ENCODE data around the gene ELMO1. TPM values are rescaled to one million over a fixed set of nuclear protein-coding genes. Genes with fewer than 3 reads are reported as not detected.
A peak's percentile ranks its signal among the peaks of the same experiment; 100 is the strongest.

ELMO1 gene
- total RNA-seq, 1 donor from 2014 or later, result 112 TPM

DNA sequence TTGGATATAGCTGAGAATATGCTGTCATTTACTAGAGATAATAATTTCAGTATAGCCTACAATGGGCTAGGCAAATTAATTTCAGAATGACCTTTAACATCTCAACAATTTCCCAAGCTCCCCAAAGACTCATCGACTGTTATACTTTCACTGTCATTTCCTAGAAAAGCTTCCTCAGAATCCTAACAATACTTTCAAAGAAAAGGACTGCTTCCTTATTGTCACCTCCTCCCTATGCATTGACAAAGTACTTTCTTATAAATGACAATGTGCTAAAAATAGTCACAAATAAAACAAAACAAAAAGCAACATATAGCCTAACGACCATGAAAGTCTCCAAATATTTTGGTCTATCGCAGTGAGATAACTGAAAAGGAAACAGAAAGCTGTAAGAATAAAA is 272.6 kb downstream of the ELMO1 start:
- Mint-ChIP-seq H3K4me3 (ENCODE audit: low read depth) (no peak overlapping the region), H3K9me3 (peaks cover 3% of the 10 kb centered on the region), H3K36me3 (ENCODE audit: low read depth) (peaks cover 64% of the 10 kb centered on the region), H3K4me1 (ENCODE audit: low read depth) (peaks cover 40% of the 10 kb centered on the region), H3K27me3 (ENCODE audit: low read depth) (no peaks in the 10 kb centered on the region), H3K27ac (peak overlapping the region; percentile 46)
- DNase-seq (ENCODE audit: low spot score), result no peak
- intact Hi-C loops (cut with micrococcal nuclease), result no loop called here

DNA sequence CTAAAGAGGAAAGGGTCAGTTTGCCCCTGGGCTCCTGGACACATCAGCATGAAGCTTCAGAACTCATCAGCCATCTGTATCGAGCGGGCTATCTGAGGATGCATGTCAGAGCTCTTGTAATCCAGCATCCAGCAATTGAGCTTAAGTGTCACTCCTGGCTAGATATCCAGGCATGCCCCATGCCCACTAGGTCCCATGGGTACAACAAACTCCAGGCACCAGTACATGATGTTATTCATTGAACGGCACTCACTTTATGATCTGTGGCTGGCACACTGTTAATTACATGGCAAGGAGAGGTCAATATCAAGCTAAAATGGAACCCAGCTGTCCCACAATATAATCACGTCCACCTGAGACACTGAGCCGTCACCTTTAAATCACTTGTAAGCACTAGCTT is 274.2 kb downstream of the ELMO1 start:
- Mint-ChIP-seq H3K4me1 (ENCODE audit: low read depth) (peaks cover 38% of the 10 kb centered on the region), H3K27ac (peak overlapping the region; percentile 30), H3K36me3 (ENCODE audit: low read depth) (peaks cover 67% of the 10 kb centered on the region)

DNA sequence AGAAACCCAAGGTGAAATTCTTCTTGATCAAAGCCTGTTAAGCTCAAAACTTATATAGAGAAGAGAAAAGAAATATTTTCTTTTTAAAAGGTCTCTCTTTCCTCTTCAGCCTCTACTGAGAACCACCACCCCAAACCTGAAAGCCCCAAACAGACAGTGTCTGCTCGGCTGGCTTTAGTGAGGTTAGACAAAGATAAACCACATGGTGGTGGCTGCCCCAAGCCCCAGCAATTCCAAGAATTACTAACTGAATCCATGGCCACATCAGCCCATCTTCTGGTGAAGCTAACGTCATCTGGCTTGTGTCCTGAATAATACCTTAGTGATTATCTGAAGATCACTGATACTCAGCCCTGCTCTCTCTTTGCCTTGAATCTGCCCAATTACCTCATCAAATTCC is 275.0 kb downstream of the ELMO1 start:
- H3K27me3 Mint-ChIP-seq (ENCODE audit: low read depth), result no peaks in the 10 kb centered on the region
- peak overlapping the region; percentile 76 for H3K27ac Mint-ChIP-seq
- H3K4me1 Mint-ChIP-seq (ENCODE audit: low read depth), result peaks cover 38% of the 10 kb centered on the region
- no peak overlapping the region for H3K4me3 Mint-ChIP-seq (ENCODE audit: low read depth)
- intact Hi-C loops (cut with micrococcal nuclease), result loop anchor here (5.0 kb wide), 1 partner anchor 61 kb away; no protein-coding TSS in a partner anchor
- no peak for DNase-seq (ENCODE audit: low spot score)
- H3K9me3 Mint-ChIP-seq, result peaks cover 7% of the 10 kb centered on the region
- H3K36me3 Mint-ChIP-seq (ENCODE audit: low read depth), result peaks cover 69% of the 10 kb centered on the region

More for the DNA sequence above, 274.2 kb downstream of the ELMO1 start:
- Mint-ChIP-seq H3K27me3 (ENCODE audit: low read depth) (no peaks in the 10 kb centered on the region), H3K9me3 (peaks cover 5% of the 10 kb centered on the region), H3K4me3 (ENCODE audit: low read depth) (no peak overlapping the region)
- no peak for DNase-seq (ENCODE audit: low spot score)
- intact Hi-C loops (cut with micrococcal nuclease), result loop anchor here (5.0 kb wide), 1 partner anchor 62 kb away; no protein-coding TSS in a partner anchor

DNA sequence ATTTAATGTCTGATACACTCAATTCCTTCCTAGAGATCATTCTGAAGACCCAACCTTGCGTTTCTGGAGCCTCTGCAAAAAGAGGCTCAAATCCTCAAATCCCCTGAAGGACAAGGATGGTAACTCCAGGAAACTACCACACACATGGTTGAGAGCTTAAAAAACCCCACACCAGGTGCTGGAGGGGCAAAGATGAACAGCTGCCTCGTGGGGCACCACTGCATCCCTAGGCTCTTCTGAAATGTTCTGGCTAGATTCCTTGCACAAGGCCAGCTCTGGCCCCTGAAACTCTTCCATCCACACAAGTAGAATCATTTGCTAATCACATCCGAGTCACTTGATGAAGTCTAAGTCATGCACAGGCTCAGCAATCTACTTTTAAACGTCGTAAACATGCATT is 286.6 kb downstream of the ELMO1 start:
- Mint-ChIP-seq H3K27ac (no peak overlapping the region), H3K9me3 (peaks cover 26% of the 10 kb centered on the region), H3K27me3 (ENCODE audit: low read depth) (no peaks in the 10 kb centered on the region), H3K4me3 (ENCODE audit: low read depth) (no peak overlapping the region), H3K4me1 (ENCODE audit: low read depth) (no peaks in the 10 kb centered on the region), H3K36me3 (ENCODE audit: low read depth) (peaks cover 55% of the 10 kb centered on the region)
- DNase-seq (ENCODE audit: low spot score), result no peak
- intact Hi-C loops (cut with micrococcal nuclease), result no loop called here

DNA sequence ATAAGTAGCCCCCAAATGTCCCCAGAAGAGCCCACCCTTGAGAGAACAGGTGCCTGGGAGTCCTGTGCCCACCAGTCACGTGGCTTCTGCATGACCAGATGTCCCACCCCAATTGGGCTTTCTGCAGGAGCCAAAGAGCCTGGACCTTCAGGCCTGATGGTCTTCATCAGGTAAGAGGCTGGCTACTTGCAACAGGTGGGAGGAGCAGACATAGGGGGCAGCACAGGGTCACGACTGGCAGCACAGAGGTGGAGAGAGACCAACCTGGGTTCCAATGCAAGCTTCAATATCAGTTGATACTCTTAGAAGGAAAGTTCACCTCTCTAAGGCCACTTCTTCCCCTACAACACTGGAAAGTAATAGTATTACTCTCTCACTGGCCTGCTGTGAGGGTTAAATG is 288.0 kb downstream of the ELMO1 start:
- peaks cover 8% of the 10 kb centered on the region for H3K4me1 Mint-ChIP-seq (ENCODE audit: low read depth)
- H3K27ac Mint-ChIP-seq, result no peak overlapping the region
- DNase-seq (ENCODE audit: low spot score), result no peak
- intact Hi-C loops (cut with micrococcal nuclease), result no loop called here
- no peak overlapping the region for H3K4me3 Mint-ChIP-seq (ENCODE audit: low read depth)
- no peaks in the 10 kb centered on the region for H3K27me3 Mint-ChIP-seq (ENCODE audit: low read depth)
- peaks cover 19% of the 10 kb centered on the region for H3K9me3 Mint-ChIP-seq
- peaks cover 56% of the 10 kb centered on the region for H3K36me3 Mint-ChIP-seq (ENCODE audit: low read depth)

DNA sequence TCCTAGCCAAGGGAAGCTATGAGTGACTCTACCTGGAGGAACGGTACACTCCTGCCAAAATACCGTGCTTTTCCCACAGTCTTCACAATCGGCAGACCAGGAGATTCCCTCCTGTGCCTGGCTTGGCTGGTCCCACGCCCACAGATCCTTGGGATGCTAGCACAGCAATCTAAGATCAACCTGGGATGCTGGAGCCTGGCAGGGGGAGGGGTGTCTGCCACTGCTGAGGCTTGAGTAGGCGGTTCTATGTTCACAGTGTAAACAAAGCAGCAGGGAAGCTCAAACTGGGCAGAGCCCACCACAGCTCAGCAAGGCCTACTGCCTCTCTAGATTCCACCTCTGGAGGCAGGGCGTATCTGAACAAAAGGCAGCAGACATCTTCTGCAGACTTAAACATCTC is 295.3 kb downstream of the ELMO1 start:
- Mint-ChIP-seq H3K4me3 (ENCODE audit: low read depth) (no peak overlapping the region), H3K27ac (no peak overlapping the region), H3K27me3 (ENCODE audit: low read depth) (no peaks in the 10 kb centered on the region), H3K9me3 (peaks cover 19% of the 10 kb centered on the region), H3K4me1 (ENCODE audit: low read depth) (peaks cover 29% of the 10 kb centered on the region), H3K36me3 (ENCODE audit: low read depth) (peaks cover 63% of the 10 kb centered on the region)
- no peak for DNase-seq (ENCODE audit: low spot score)
- intact Hi-C loops (cut with micrococcal nuclease), result no loop called here

DNA sequence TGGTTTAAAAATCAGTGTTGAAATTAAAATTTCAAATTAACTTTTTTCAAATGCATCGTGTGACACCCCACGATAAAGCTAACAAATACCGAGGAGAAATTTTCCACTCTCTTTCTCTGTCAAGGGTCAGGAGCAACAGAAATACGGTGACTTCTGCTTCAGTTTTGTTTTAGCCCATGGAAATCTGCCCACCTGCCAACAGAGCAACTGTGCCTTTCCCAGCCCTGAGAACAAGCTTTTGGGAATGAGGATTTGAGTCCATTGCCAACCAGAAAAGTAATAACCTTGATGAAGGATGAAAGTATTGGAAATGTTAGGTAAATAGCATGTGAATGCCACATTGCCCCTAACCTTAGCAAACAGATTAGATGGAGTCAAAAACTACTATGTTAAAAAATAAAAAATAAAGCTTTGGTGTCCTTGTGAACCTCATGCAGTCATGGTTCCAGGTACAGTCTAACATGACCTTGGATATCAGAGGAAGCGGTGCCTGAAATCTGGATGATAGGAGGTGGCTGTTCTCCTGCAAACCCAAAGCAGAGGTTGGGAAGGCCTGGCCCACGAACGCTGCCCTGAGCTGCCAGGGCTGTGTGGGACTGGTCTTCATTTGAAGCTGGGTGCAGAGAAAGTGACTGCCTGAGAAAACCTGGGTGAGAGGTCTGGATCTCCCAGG is 296.8 kb downstream of the ELMO1 start:
- Mint-ChIP-seq H3K36me3 (ENCODE audit: low read depth) (peaks cover 55% of the 10 kb centered on the region), H3K27me3 (ENCODE audit: low read depth) (no peaks in the 10 kb centered on the region), H3K4me1 (ENCODE audit: low read depth) (peaks cover 29% of the 10 kb centered on the region), H3K27ac (no peak overlapping the region), H3K9me3 (peaks cover 9% of the 10 kb centered on the region), H3K4me3 (ENCODE audit: low read depth) (no peak overlapping the region)
- DNase-seq (ENCODE audit: low spot score), result no peak
- intact Hi-C loops (cut with micrococcal nuclease), result no loop called here

DNA sequence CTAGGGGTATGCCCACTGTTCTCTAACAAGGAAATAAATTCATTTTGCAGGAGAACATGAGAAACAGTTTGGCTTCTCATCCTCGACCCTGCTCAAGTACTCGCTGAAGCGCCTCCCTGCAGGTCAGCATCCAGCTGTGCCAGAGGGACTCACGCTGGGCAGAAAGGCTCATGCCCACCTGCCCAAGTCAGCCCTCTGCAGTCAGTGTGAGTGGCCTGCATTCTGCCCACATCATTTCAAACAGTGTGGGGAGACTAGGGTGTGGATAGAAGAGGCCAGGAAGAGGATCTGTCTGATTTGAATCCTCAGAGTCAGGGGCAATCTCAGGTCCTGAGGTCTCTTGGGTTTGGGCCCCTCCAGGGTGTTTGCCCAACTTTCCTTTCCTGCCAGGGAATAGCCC is 297.8 kb downstream of the ELMO1 start:
- intact Hi-C loops (cut with micrococcal nuclease), result no loop called here
- peaks cover 44% of the 10 kb centered on the region for H3K36me3 Mint-ChIP-seq (ENCODE audit: low read depth)

DNA sequence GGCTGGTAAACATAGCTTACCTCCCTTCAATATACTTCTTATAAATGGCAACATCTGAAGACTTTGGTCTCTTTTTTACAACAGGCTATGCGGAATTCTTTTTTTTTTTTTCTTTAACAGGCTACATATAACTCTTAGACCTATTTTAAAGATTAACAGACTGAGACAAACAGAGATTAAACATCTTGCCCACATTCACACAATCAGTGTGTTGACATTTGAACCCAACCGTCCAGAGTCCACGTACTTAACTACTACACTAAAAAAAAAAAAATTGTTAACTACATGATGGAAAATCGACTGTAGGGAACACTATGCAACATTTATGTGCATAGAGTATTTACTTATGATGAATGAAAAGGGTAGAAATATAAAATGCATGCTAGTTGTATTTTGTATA is 298.5 kb downstream of the ELMO1 start:
- Mint-ChIP-seq H3K27ac (peak overlapping the region; percentile 28), H3K36me3 (ENCODE audit: low read depth) (peaks cover 38% of the 10 kb centered on the region), H3K4me3 (ENCODE audit: low read depth) (no peak overlapping the region), H3K27me3 (ENCODE audit: low read depth) (no peaks in the 10 kb centered on the region), H3K9me3 (peaks cover 2% of the 10 kb centered on the region), H3K4me1 (ENCODE audit: low read depth) (peaks cover 18% of the 10 kb centered on the region)
- no peak for DNase-seq (ENCODE audit: low spot score)
- intact Hi-C loops (cut with micrococcal nuclease), result no loop called here

More for the DNA sequence above, 297.8 kb downstream of the ELMO1 start:
- Mint-ChIP-seq H3K27me3 (ENCODE audit: low read depth) (no peaks in the 10 kb centered on the region), H3K27ac (no peak overlapping the region), H3K4me1 (ENCODE audit: low read depth) (peaks cover 23% of the 10 kb centered on the region), H3K4me3 (ENCODE audit: low read depth) (no peak overlapping the region), H3K9me3 (peaks cover 5% of the 10 kb centered on the region)
- DNase-seq (ENCODE audit: low spot score), result no peak

DNA sequence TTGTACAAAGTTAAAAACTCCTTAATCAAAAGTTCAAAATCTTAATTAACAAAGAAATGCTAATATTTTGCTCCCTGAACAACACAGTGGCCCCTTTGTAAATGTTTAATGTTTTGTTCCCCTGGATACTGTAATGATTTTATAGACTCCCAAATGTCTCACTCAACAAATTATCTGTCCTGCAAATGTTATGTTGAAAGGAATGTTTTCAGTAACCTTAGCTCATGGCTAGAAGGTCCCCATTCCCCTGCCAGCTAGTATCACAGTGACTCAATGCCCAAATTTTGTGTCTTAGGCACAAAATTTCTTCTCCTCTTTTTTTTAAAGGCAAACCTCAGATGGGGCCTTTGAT is 298.9 kb downstream of the ELMO1 start:
- intact Hi-C loops (cut with micrococcal nuclease), result no loop called here
- no peak overlapping the region for H3K4me3 Mint-ChIP-seq (ENCODE audit: low read depth)
- H3K36me3 Mint-ChIP-seq (ENCODE audit: low read depth), result peaks cover 35% of the 10 kb centered on the region
- peaks cover 16% of the 10 kb centered on the region for H3K4me1 Mint-ChIP-seq (ENCODE audit: low read depth)
- no peaks in the 10 kb centered on the region for H3K27me3 Mint-ChIP-seq (ENCODE audit: low read depth)
- H3K9me3 Mint-ChIP-seq, result no peaks in the 10 kb centered on the region
- peak overlapping the region; percentile 28 for H3K27ac Mint-ChIP-seq
- DNase-seq (ENCODE audit: low spot score), result no peak

DNA sequence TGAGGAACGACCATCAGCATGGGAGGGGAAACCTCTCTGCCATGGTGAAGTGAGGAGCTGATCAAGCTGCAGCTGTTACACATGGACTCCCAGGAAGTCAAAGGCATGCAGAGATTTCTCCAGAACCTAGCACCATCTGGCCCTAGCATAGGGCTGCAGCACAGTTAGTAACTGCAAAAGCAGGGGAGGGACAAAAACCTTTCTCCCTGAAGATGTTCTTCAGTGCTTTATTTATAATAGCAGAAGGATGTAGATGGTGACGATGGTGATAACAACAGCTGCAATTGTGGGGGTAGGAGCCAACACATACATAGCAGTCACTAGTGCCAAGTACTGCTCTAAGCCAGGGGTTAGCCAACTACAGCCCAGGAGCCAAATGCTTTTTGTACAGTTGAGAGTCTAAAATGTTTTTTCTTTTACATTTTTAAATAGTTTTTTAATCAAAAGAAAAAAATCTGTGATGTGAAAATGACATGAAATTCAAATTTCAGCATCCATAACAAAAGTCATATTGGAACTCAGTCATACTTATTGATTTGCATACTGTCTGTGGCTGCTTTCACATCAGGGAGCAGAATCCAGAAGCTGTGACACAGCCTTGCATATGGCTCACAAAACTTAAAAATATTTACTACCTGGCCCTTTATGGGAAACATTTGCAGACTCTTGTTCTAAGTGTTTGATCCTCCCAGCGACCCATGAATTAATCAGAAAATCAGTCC is 299.5 kb downstream of the ELMO1 start:
- H3K27me3 Mint-ChIP-seq (ENCODE audit: low read depth), result no peaks in the 10 kb centered on the region
- H3K36me3 Mint-ChIP-seq (ENCODE audit: low read depth), result peaks cover 33% of the 10 kb centered on the region
- intact Hi-C loops (cut with micrococcal nuclease), result no loop called here
- no peak for DNase-seq (ENCODE audit: low spot score)
- H3K9me3 Mint-ChIP-seq, result no peaks in the 10 kb centered on the region
- H3K4me3 Mint-ChIP-seq (ENCODE audit: low read depth), result no peak overlapping the region
- H3K27ac Mint-ChIP-seq, result no peak overlapping the region
- peaks cover 11% of the 10 kb centered on the region for H3K4me1 Mint-ChIP-seq (ENCODE audit: low read depth)

DNA sequence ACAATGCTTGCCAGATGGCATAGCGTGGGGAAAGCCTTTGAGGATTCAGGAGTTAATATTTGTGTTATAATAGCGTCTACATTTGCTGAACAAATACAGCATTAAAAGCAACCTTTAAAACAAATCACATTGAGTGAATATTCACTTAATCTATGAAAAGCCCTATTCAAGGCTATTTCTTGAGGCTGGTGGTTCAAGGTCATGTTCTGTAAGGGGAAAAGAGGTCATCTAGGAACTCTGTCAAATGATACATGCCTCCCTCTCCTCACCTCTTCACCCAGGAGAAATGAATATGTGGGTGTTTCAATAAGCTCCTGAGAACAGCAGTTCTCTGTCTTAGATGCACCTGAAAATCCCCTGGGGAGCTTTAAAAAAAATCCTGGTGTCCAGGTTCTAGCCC is 303.0 kb downstream of the ELMO1 start:
- no peak overlapping the region for H3K4me3 Mint-ChIP-seq (ENCODE audit: low read depth)
- peaks cover 6% of the 10 kb centered on the region for H3K9me3 Mint-ChIP-seq
- no peak overlapping the region for H3K27ac Mint-ChIP-seq
- H3K4me1 Mint-ChIP-seq (ENCODE audit: low read depth), result peaks cover 11% of the 10 kb centered on the region
- intact Hi-C loops (cut with micrococcal nuclease), result no loop called here
- no peak for DNase-seq (ENCODE audit: low spot score)
- H3K36me3 Mint-ChIP-seq (ENCODE audit: low read depth), result peaks cover 38% of the 10 kb centered on the region
- H3K27me3 Mint-ChIP-seq (ENCODE audit: low read depth), result no peaks in the 10 kb centered on the region

DNA sequence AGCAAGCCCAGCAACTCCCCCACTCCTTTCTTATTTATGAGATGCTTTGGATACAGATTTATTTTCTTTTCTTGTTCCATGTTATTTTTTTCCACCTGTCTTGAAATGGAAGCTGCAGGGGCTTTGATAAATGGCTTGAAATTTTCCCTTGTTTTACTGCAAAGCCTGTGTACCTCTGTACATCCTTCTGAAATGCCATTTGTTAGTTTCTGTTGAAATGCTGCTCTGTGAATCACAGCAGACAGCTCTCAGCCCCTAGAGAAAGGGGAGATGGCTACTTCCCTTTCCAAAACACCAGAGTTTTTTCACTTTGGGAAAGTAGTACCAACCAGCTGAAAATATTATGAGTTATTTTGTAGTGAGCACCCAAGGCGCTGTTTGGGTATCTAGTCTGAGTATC is 304.2 kb downstream of the ELMO1 start:
- Mint-ChIP-seq H3K27me3 (ENCODE audit: low read depth) (no peaks in the 10 kb centered on the region), H3K4me1 (ENCODE audit: low read depth) (peaks cover 6% of the 10 kb centered on the region), H3K27ac (no peak overlapping the region), H3K9me3 (peaks cover 19% of the 10 kb centered on the region), H3K4me3 (ENCODE audit: low read depth) (no peak overlapping the region), H3K36me3 (ENCODE audit: low read depth) (peaks cover 46% of the 10 kb centered on the region)
- intact Hi-C loops (cut with micrococcal nuclease), result no loop called here
- DNase-seq (ENCODE audit: low spot score), result no peak
